C4-2B (cell line): ENCODE measurements around the gene SUMF2.

ENCODE experiments used
- ZFX ChIP-seq: fragments of 450-650 bp; IDR thresholded peaks from 2 replicates; pipeline ENCODE4 v1.6.1; 2017
- TF ChIP-seq, protein P1 (sequence below): fragments of 450-650 bp; conservative IDR thresholded peaks from 2 replicates; pipeline ENCODE4 v1.5.1; 2017; ENCODE audit warnings: mild to moderate bottlenecking

- TF ChIP-seq, protein P1, sequence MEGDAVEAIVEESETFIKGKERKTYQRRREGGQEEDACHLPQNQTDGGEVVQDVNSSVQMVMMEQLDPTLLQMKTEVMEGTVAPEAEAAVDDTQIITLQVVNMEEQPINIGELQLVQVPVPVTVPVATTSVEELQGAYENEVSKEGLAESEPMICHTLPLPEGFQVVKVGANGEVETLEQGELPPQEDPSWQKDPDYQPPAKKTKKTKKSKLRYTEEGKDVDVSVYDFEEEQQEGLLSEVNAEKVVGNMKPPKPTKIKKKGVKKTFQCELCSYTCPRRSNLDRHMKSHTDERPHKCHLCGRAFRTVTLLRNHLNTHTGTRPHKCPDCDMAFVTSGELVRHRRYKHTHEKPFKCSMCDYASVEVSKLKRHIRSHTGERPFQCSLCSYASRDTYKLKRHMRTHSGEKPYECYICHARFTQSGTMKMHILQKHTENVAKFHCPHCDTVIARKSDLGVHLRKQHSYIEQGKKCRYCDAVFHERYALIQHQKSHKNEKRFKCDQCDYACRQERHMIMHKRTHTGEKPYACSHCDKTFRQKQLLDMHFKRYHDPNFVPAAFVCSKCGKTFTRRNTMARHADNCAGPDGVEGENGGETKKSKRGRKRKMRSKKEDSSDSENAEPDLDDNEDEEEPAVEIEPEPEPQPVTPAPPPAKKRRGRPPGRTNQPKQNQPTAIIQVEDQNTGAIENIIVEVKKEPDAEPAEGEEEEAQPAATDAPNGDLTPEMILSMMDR = no peak
- no peak for TF ChIP-seq ZFX
Measured at GRCh38 chr7:56124981-56125380, 60.9 kb downstream of the SUMF2 start.
